Posterior vena cava (tissue), 2 donors: ENCODE results near the gene ITPK1. TPM values are rescaled to one million over a fixed set of nuclear protein-coding genes. Genes with fewer than 3 reads are reported as not detected.
"Not testable (repeated sequence)": the region's sequence is repeated elsewhere in the genome, so short reads cannot be mapped to it uniquely, and the experiment has no call there.

Experiments
- DNase-seq: peaks from one replicate; pipeline ENCODE4 v3.0.0-alpha.2; 2020; ENCODE audit warnings: low spot score
- intact Hi-C, 2 donors: fragments of 100-400 bp; cut with DNase I; formaldehyde crosslinking; loops; one replicate each; pipeline versions ENCODE4 v1.14.1 to v1.14.2; 2022 to 2023
- total RNA-seq, 2 donors: library from RNA; stranded (reverse); fragmentation: NEBNext Ultra II Directional; extraction: Animal tissue kit (Norgen Biotek cat#: 25700); gene quantifications; one replicate each; pipeline ENCODE4 v1.2.1, GENCODE V29; 2021
- donor health status: DM: yes; HTN: yes; CAD: no.
- donor health status: DM: yes; HTN: yes; CAD: no.

ITPK1 gene
- total RNA-seq, 2 donors from 2014 or later = 50.9 to 68.6 TPM

DNA sequence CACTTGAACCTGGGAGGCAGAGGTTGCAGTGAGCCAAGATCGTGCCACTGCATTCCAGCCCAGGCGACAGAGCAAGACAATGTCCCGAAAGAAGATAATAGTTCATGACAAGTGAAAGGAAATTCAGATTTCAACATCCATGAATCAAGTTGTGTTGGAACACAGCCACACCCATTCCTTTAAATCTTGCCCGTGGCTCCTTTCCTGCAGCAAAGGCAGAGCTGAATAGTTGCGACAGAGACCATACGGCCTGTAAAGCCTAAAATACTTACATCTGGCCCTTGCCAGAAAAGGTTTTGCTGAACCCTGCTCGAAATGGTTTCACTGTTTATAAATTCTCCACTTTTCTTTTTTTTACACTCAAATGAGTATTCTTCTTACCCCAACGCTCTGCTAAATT is 17.7 kb upstream of the ITPK1 start:
- no peak for DNase-seq
- intact Hi-C loops = no loop called here

DNA sequence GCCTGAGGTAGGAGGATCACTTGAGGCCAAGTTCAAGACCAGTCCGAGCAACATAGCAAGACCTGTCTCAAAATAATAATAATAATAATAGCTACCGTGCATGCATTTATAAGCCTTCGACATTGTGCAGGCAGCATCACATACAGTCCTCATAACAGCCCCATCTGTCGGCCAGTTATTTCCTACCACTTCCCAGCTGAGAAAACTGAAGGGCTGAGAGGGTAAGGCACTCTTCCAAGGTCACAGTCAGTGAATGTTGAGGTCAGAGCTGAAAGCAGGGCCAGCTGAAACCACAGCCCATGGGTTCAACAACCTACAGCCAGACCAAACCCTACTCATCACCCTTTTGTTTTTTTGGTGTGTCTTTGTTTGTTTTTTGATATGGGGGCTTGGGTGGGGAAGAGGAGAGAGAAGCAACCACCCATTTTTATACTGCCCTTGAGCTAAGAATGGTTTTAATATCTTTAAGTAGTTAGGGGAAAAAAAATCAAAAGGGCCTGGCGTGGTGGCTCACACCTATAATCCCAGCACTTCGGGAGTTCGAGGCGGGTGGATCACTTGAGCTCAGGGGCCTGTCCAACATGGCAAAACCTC is 16.8 kb upstream of the ITPK1 start:
- no peak for DNase-seq
- intact Hi-C loops = no loop called here

DNA sequence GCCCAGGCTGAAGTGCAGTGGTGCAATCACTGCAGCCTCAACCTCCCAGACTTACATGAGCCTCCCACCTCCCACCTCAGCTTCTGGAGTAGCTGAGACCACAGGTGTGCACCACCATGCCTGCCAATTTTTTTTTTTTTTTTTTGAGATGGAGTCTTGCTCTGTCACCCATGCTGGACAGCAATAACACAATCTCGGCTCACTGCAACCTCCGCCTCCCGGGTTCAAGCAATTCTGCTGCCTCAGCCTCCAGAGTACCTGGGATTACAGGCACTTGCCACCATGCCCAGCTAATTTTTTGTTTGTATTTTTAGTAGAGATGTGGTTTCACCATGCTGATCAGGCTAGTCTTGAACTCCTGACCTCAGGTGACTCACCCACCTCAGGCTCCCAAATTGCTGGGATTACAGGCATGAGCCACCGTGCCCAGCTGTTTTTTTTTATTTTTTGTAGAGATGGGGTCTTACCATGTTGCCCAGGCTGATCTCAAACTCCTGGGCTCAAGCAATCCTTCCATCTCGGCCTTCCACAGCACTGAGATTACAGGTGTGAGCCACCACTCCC is 15.6 kb upstream of the ITPK1 start:
- intact Hi-C loops, DNase-seq: not testable (repeated sequence)

DNA sequence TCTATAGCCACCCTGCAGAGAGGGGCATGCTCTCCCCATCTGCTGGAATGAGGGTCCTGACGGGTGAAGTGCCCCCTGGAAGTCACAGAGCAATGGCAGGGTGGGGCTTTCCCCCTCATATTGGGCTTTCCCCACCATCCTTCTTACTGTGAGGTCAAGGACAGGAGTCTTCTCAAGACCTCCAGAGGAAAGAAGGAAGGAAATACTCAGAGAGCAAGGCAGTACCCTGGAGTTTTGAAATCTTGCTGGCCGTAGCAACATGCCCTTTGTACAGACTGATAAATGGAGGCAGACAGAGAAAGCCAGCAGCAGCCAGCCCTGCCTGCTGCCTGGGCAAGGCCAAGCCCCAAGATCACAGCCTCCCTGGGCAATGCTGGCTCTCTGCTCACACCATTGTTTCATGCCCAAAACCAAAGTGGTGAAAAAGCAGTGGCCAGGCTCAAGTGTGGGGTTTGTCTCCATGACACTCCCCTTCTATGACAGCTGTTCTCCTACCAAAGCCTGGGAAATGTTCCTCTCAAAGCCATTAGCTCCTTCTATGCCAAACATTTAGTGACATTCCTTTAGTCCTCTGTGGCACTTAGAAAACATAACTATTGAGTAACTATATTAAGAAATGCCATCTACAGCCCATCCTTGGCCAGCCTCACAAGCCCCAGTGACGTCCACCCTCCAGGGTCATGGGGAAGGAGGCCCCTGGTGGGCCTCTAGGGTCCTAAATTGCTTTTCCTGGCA is 13.2 kb upstream of the ITPK1 start:
- DNase-seq = no peak
- intact Hi-C loops = no loop called here

DNA sequence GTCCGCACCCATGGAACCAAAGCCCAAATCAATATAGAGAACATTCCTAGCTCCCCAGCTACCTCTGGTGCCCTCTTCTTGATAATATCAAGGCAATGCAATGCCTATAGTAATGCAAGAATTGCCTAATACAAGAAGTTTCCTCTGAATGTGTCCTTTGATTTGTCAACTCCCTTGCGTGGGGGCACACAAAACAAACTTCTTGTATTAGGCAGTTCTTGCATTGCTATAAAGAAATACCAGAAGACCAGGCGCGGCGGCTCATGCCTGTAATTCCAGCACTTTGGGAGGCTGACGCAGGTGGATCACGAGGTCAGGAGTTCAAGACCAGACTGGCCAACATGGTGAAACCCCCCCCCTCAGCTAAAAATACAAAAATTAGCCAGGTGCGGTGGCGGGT is 10.4 kb upstream of the ITPK1 start:
- DNase-seq = no peak
- intact Hi-C loops = no loop called here

DNA sequence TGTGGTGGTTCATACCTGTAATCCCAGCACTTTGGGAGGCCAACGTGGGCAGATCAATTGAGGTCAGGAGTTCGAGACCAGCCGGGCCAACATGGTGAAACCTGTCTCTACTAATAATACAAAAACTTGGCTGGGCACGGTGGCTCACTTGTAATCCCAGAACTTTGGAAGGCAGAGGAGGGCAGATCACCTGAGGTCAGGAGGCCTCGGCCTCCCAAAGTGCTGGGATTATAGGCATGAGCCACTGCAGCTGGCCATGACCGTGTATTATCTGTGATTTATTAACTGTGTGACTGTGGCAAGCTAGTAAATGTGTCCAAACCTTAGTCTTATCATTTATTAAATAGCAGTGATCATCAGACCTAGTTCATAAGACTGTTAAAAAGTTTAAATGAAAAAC is 7.1 kb upstream of the ITPK1 start:
- intact Hi-C loops = loop anchor here in 1 of 2 donors (5.0 kb wide), 1 partner anchor 1541 kb away; no protein-coding TSS in a partner anchor
- DNase-seq = no peak

DNA sequence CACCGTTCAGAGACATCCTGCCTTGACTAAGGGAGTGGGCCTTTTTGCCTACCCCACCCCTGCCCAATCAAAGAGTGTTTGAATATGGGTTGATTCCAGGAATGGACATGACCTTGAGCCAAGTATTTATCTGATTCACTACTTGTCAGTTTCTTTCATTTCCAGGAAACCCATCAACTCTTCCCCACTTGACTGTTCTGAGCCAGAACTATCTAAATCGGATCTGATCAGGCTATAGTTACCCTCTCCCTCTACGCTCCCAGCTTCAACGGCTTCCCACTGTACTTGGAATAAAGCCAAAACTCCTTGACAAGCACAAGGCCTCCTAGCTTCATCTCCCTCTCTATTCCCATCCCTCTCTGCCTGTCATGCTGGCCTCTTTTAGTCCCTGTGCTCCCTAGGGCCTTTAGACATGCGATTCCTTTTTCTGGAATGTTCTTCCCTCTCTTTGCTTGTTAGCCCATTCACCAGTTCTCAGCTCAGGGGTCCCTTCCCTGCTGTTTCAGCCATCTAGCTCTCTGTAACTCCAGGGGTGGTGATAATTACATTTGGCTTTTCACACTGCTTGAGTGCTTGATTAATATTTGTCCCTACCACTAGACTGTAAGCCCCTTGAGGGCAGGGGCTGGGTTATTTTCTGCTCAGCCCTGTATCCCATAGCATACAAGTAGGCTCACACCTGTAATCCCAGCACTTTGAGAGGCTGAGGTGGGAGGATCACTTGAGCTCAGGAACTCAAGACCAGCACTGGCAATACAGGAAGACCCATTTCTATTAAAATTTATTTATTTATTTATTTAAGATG is 5.5 kb upstream of the ITPK1 start:
- intact Hi-C loops = loop anchor here in 1 of 2 donors (5.0 kb wide), 1 partner anchor 1539 kb away; no protein-coding TSS in a partner anchor
- no peak for DNase-seq

DNA sequence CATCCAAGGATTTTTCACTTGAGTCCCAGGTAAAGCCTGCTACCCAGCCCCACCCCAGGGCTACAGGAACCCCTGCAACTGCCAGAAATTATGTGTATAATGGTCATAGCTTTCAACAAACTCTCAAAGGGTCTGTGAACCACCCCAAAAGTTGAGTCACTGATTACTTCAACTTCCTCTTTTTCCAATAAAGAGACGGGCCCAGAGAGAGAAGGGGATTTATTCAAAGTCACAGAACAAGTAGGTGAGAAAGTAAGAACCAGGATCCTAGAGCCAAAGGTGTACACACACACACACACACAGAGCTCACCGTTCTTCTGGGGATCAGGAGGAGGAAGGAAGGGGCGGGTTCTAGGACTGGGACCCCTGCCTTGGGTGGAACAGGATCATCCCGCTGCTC is 4.8 kb upstream of the ITPK1 start:
- intact Hi-C loops = loop anchor here in 1 of 2 donors (5.0 kb wide), 1 partner anchor 1538 kb away; no protein-coding TSS in a partner anchor

DNA sequence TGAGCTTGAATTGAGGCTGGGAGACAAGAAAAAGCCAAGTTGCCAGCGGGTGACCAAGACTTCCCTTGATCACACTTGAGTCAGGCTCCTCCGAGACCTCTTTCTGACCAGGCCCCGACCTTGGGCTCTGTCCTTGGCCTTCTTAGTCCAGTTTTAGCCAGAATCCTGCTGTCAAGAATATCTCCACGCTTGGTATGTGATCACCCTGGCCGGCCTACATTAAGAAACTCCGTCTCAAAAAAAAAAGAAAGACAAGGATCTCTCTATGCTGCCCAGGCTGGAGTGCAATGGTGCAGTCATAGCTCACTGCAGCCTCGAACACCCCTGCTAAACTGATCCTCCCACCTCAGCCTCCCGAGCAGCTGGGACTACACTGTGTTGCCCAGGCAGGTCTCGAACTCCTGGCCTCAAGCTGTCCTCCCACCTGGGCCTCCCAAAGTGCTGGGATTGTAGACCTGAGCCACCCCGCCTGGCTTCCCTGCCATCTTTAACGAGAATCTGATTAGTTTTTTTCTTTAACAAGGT is 1.0 kb upstream of the ITPK1 start:
- intact Hi-C loops = no loop called here
- DNase-seq = no peak

More for the DNA sequence above, 4.8 kb upstream of the ITPK1 start:
- no peak for DNase-seq

DNA sequence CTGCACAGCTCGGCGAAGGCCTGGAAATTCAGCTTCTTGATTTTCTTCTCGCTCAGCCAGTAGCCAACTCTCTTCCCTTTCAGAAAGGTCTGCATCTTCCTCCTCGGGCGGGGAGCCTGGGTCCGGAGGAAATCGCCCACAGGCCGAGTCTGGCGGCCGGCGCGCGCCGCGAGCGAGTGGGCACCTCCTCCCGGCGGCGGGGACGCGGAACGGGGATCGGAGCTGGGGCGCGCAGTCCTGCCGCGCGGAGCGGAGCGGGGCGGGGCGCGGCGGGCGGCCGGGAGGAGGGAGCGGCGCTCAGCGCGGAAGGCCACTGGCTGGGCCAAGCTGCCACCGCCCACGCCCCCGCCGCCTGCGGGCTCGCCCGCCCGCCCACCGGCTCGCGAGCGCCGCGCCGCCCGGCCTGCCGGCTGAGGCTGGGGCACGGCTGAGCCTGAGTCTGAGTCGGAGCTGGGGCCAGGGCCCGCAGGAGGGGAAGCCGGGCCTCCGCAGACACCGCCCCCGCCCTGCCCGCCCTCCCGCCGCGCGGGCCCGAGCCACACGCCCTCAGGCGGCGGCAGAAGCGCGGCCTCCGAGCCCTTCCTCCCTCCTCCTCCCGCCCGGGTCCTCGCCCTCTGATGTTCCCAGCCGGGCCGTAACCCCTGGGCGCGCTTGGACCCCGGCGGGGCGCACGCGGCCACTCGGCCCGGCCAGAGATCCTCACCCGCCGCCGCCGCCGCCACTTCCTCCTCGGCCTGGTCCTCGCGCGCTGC is 480 bp downstream of the ITPK1 start:
- DNase-seq = peak; percentile 95
- intact Hi-C loops = no loop called here

DNA sequence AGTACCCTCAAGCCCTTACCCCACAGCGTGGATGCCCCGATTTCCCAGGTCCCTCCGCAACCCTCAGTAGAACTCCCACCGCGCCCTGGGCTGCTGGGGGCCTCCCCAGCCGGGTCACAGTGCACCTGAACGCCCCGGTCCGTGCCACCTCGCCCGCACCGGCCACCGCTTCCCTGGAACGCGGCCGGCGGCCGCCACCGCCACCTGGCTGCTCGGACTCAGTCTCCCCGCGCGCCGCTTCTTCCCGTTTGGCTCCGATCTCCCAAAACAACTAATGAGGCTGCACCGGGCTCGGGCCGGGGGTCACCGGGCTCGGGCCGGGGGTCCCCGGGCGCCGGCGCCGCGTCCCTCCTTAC is 1.0 kb downstream of the ITPK1 start:
- no peak for DNase-seq

DNA sequence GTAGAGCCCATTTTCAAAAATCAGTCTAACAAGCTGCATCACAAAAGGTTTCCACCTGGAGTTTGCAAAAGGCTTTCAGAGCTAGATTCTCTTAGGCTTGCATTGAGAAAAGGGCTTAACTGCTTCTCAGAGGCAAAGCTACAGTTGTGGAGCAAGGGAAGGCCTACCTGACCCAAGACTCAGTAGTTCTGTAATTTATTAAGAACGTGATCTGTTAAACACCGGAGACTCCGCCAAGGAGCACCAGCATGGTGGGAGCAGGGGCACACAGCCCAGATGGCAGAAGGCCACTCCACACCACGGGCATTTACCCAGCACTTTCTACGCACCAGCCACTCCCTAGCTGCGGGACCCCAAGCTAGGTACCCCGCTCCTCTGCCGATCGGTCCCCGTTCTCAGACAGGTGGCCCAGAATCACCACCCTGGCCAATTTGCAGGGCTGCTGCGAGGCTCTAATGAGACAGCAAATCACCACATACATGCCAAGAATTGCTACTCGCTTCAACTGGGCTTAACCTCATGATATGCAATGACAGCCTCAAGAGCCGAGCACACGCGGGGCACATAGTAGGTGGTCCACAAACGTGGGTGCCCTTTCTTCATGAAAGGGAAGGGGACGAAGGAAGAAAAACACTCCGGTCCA is 1.5 kb downstream of the ITPK1 start:
- intact Hi-C loops = no loop called here
- no peak for DNase-seq

More for the DNA sequence above, 1.0 kb downstream of the ITPK1 start:
- intact Hi-C loops = no loop called here

DNA sequence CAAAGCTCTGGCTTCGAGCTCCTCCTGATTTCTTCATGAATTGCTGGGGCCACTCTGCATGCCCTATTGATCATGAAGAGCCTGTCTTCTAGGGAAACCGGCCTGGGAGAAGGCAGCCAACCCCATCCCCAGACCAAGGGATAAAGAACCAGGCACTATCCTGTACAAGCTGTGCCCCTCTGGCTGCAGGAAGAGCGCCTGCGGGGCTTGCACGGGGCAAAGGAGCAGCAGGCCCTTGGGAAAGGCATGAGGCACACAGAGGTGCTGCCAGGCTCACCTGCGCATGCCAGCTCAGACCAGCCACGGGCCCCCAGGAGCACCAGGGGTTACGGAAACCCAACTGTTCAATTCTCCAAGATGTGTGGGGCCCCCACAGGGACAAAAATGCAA is 2.1 kb downstream of the ITPK1 start:
- intact Hi-C loops = no loop called here

DNA sequence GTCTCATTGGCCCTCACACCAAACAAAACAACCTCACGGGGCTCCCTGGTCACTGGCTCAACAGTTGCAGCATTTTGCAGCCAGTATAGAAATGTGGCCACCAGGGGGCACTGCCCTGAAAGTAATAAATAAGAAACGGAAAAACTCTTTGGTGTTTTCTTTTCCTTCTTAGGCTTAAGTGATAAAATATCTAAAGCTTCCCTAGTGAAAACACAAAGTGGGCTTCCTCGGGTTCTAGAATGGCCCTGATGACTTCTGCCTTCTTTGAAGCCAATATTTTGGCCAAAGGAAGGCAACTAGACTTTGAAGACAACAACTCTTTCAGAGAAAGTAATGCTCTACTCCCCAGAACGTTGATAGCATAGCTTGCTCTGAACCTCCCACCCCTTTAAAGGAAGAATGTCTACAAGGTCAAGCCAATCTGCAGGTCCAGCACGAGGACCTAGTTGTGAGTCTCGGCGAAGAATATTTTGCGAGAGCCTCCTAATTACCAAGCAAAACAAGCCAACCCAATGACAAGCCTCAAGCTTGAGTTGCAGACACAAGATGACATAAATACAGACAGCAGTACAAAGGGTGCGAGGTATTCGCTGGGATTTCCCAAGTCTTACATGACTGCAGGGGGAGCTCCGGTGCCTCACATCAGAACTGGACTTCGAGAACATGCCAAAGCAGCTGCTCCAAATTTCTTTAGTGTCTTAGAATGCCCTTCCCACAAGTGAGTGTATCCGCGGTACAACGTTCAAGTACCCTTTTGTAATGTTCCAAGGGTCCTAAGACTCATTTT is 2.6 kb downstream of the ITPK1 start:
- intact Hi-C loops = no loop called here

More for the DNA sequence above, 2.1 kb downstream of the ITPK1 start:
- no peak for DNase-seq

DNA sequence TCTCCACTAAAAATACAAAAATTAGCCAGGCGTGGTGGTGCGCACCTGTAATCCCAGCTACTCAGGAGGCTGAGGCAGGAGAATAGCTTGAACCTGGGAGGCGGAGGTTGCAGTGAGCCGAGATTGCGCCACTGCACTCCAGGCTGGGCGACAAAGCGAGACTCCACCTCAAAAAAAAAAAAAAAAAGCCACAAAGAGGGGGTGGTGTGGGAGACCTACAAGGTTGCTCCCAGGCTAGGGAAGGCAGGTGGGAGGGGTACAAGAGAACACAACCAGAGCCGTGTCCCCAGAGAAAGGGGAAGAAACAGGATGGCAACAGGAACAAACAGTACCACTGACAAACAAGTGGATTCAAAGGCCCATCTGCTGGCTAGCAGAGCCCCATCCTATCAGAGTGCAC is 4.2 kb downstream of the ITPK1 start:
- DNase-seq, intact Hi-C loops: not testable (repeated sequence)

More for the DNA sequence above, 2.6 kb downstream of the ITPK1 start:
- DNase-seq = peak; percentile 92

DNA sequence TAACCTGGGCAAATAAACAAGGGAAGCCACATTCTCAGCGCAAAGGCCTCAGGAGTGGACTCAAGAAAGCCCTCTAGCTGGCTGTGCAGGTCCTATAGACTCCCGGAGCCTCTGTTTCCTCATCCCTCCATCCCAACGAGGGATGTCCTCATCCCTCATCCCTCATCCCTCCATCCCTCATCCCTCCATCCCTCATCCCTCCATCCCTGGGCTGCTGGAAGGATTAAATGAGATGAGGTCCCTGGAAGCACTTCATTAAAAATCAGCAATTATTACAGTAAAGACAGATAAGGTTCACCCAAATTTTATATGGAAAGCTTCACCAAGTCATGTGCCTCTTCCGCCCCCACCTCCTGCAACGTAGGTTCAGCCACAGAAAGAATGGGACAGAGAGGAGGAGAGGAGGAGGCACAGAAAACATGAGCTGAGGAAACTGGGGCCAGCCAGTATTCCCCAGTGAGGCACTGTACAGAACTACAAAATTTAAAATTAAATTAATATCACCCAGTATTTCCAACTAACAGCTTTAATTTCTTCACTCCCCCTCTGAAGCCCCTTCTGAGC is 4.8 kb downstream of the ITPK1 start:
- intact Hi-C loops = no loop called here
- no peak for DNase-seq
